Measurements from ENCODE around the gene SLC25A45.

Gene SLC25A45, protein sequence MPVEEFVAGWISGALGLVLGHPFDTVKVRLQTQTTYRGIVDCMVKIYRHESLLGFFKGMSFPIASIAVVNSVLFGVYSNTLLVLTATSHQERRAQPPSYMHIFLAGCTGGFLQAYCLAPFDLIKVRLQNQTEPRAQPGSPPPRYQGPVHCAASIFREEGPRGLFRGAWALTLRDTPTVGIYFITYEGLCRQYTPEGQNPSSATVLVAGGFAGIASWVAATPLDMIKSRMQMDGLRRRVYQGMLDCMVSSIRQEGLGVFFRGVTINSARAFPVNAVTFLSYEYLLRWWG

DNA sequence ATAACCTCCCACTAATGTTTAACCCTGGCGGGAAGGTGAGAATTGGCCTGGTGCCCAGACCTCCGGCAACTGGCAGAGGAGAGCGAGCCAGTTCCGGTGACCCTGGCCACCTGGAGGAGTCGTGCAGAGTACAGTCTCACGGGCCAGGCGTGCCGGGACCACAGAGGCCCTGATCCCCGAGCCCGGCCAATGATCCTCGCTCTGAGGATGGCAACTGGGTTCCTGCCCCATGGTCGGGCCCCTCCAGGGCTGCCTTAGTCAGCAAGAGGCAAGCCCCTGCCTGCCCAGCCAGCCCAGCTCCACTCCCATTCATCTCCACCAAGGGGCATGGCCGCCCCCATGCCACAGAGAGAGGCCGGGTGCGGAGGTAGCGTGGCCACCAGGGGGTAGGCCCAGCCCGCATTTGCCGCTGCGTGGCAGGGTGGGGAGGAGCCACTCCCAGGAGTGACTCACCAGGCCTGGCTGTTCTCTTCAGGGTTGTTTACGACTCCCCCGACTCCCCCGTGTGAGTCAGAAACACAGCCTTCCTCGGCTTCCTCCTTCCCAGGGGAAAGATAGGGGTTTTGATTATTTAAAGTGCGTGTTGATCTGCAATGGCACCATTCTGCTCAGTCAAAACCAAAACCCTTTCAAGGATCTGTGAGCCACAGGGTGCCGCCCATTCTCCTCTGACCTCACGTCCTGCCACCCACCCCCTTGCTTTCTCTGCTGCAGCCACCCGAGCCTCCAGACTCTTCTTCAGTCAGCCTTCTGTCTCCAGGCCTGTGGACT is at the start of gene SLC25A45:
Gene SLC25A45 (minus strand): TSS at position 614 of the 771 bp plus-strand sequence. CDS start 695 bp downstream, outside the sequence.
- peak; percentile 89 to 93 for DNase-seq

DNA sequence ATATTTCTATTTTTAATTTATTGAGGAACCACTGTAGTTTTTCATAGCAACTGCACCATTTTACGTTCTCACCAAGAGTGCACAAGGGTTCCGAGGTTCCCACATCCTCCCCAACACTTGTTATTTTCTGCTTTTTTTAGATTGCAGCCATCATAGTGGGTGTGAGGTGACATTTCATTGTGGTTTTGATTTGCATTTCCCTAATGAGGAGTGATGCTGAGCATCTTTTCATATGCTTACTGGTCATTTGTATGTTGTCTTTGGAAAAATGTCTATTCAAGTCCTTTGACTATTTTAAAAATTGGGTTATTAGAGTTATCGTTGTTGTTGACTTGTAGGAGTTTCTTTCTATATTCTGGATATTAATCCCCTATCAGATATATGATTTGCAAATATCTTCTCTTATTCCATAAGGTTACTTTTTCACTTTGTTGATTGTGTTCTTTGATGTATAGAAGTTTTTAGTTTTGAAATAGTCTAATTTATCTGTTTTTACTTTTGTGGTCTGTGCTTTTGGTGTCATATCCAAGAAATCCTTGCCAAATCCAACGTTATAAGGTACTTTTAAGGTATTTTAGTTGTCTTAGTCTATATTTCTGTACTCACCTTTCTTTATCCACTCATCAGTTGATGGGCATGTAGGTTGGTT is 49.1 kb upstream of the SLC25A45 start:
- DNase-seq = peak; percentile 62 to 76

DNA sequence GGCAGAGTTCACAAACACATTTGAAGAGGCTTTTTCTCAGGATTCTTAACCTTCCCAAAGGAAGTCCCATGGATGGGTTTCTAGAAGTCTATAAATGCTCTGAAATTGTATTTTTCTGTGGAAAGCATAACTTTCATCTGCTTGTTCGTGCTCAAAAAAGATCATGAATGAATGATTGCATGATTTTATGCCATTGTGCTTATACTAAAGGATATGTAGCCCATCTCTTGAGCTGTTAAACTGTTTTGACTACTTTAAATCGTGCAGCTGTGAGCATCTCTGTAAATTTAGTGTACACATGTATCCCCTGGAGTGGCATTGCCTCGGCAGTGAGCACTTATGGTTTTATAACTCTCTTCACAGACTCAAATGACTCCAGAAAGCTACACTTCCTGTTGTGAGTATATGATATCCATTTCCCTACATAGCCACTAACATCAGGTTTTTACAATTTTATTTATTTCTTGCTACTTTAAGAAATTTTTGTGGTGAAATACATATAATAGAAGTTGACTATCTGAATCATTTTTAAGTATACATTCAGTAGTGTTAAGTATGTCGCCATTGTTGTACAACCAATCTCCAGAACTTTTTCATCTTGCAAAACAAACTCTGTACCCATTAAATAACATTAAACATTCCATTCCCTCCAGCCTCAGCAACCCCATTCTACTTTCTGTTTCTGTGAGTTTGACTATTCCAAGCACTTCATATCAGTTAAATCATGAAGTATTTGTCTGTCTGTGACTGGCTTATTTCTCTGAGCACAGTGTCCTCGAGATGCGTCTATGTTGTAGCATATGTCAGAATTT is 48.2 kb upstream of the SLC25A45 start:
- peak in 1 of 2 donors; percentile 53 for DNase-seq

DNA sequence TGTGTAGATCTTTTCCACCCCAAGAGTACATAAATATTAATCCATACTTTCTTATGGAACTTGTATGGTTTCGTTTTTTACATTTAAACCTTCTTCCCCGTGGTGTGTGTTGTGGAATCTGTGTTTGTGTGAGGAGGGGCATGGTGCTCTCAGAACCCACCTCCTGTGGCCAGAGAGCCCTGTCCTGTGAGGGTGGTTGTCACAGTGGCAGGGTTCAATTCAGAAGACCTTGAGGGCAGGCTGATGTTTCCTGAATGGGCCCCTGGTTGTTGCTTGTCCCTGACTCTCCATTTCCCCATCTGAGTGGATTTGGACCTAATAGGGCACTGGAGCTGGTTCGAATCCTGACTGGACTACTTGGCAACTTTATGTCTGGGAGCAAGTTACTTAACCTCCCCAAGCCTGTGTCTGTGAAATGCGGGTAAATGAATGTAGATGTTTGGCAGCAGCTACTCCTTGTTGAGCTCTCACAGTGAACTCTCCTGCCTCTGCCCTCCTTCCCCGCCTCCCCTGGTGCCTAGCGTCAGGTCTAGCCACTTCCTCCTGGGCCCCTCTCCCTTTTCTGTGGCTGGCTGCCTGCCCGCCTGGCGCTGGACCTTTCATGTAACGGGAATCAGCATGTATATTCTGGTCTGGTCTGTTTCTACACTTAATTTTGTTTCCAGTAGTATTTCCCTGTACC is 47.4 kb upstream of the SLC25A45 start:
- peak; percentile 71 to 72 for DNase-seq

DNA sequence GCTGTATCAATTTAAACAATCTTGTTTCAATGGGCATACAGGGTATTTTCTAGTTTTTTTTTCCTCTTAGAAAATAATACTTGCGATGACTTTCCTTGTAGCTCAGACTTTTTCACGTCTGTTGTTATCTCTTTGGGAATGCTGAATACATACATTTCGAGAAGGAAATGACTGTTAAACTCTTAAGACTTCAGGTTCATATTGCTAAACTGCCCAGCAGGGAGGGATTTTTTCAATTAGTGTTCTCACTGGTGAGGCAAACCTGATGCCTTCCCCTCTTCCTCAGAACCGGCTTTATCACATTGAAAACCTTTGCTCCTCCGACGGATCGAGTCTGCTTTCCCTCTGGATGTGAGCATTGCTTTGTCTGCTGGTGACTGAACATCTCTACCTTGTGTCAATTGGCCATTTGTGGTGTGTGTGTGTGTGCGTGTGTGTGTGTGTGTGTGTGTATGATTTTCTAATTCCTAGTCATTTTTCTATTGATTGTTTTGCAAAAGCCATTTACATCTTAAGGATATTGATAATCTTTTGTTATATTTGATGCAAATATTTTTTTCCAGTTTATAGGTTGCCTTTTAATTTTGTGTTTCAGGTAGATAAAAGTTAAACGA is 46.7 kb upstream of the SLC25A45 start:
- peak in 1 of 2 donors; percentile 53 for DNase-seq

DNA sequence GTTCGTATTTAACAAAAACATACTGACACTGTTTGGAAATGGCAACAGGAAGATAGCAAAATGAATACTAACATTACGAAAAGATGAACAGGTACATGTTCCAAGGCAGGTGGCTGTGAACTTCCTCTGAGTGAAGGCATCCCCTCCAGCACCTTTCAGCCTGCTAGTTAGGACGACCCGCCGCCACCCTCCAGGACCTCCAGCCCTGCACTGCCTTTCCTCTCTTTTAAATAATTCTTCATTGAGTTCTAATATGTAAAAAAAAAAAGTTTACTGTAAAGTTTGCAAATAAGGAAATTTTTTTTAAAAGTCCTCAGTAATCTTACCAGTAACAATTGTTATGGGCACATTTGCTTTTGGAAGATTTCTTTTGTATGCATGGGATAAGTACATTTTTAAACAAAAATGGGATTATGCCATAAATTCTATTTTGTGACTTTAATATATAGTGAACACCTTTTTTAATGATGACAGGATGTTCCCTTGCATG is 46.2 kb upstream of the SLC25A45 start:
- no peak for DNase-seq

DNA sequence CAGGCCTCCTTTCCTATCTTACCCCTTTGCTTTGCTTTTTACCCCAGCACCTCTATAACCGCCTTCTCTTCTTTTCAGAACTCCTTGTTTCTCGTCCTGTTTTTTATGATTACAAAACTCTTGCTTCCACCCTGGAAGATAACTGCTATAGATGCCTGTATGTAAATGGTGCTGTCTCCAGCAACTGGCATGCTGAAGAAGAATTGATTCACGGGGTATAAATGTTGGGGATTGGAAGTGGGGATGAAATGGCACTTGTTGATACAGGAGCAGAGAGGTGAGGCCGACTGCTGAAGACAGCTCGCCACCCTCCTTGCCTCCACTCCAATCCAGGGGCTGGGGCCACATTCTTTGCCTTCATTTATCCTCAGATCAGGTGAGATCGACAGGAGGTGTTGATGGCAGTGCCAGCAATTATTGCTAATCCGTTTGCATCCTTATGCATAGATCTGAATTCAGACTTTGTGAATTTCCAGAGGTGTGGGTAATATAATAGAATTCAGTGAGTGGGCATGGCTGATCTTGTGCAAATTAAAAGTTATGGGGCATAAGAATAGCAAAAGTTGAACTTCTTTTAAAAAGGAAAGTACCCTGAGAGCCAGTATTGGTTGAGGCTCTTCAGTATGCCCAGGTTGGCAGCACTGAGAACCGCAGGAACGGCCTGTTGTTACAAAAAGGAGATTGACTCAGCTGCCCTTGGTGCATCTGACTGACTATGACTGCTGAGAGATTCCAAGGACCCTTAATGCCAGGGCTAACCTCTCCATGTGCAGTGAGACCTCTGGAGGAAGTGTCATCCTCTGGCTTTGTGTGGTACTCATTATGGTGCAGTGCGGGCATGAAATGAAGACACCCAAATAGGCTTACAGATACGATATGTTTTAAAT is 45.5 kb upstream of the SLC25A45 start:
- DNase-seq = peak; percentile 63

DNA sequence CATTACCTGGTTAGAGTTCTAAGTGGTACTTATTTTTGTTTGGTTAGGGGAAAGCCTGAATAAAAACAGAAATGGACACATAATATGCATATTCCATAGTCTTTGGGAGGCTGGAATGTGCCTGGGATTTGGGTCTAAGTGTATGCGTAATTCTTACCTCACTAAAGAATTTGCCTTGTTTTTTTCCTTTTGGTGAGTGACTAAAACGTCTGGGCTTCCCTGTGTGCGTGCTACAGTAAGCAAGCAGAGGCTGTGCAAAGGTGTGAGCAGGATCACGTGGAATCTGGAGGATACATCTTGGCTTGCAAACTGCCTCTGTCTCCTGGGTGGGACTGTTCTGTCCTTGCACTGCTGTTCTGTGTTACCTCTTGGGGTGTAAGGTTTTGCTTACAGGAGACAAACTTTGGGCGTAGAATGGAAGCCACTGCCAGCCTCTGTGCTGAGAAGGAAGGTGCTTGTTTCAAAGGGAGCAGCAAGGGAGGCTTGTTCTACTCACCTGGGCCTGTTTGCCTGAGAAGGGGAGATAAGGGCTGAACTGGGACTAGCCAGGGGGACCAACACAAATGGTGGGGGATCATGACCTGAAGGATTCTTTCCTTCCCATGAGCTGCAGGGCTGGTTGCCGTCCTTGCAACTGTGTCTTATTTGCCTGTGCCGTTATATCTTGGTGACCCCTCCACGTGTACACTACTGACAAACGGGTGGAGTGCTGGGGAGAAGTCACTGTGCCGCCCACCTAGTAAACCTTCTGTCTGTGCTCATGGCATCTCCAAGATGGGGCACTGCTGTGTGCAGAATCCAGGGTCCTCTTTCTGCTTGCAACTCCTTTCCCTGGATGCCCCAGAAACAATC is 44.6 kb upstream of the SLC25A45 start:
- DNase-seq = peak; percentile 68 to 69

DNA sequence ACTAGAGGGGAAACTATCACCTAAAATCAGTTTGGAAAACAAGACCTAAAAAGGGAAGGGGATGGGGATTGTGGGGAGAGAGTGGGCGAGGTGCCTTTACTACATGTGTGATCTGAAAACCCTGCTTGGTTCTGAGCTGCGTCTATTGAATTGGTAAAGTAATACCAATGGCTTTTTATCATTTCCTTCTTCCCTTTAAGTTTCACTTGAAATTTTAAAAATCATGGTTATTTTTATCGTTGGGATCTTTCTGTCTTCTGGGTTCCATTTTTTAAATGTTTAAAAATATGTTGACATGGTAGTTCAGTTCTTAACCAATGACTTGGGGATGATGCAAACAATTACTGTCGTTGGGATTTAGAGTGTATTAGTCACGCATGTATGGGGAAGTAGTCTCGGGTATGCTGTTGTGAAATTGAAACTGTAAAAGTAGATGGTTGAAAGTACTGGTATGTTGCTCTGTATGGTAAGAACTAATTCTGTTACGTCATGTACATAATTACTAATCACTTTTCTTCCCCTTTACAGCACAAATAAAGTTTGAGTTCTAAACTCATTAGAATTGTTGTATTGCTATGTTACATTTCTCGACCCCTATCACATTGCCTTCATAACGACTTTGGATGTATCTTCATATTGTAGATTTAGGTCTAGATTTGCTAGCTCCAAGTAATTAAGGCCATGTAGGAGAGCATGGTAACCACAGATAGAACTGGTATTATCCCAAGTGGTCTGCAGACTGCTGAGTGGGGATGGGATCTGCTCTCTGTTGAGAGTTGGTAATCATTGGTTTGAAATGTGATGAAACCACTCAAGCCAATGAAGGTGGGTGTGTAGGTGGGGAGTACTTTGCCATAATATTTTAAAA is 43.8 kb upstream of the SLC25A45 start:
- peak; percentile 51 to 80 for DNase-seq

DNA sequence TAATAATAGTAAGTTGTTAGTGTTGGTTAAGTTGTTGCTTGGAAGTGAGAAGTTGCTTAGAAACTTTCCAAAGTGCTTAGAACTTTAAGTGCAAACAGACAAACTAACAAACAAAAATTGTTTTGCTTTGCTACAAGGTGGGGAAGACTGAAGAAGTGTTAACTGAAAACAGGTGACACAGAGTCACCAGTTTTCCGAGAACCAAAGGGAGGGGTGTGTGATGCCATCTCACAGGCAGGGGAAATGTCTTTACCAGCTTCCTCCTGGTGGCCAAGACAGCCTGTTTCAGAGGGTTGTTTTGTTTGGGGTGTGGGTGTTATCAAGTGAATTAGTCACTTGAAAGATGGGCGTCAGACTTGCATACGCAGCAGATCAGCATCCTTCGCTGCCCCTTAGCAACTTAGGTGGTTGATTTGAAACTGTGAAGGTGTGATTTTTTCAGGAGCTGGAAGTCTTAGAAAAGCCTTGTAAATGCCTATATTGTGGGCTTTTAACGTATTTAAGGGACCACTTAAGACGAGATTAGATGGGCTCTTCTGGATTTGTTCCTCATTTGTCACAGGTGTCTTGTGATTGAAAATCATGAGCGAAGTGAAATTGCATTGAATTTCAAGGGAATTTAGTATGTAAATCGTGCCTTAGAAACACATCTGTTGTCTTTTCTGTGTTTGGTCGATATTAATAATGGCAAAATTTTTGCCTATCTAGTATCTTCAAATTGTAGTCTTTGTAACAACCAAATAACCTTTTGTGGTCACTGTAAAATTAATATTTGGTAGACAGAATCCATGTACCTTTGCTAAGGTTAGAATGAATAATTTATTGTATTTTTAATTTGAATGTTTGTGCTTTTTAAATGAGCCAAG is 42.9 kb upstream of the SLC25A45 start:
- peak; percentile 94 for DNase-seq

DNA sequence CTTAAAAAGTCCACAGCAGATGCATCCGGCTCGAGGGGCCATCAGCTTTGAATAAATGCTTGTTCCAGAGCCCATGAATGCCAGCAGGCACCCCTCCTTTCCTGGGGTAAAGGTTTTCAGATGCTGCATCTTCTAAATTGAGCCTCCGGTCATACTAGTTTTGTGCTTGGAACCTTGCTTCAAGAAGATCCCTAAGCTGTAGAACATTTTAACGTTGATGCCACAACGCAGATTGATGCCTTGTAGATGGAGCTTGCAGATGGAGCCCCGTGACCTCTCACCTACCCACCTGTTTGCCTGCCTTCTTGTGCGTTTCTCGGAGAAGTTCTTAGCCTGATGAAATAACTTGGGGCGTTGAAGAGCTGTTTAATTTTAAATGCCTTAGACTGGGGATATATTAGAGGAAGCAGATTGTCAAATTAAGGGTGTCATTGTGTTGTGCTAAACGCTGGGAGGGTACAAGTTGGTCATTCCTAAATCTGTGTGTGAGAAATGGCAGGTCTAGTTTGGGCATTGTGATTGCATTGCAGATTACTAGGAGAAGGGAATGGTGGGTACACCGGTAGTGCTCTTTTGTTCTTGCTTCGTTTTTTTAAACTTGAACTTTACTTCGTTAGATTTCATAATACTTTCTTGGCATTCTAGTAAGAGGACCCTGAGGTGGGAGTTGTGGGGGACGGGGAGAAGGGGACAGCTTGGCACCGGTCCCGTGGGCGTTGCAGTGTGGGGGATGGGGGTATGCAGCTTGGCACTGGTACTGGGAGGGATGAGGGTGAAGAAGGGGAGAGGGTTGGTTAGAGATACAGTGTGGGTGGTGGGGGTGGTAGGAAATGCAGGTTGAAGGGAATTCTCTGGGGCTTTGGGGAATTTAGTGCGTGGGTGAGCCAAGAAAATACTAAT is 42.0 kb upstream of the SLC25A45 start:
- DNase-seq = peak; percentile 72 to 77

DNA sequence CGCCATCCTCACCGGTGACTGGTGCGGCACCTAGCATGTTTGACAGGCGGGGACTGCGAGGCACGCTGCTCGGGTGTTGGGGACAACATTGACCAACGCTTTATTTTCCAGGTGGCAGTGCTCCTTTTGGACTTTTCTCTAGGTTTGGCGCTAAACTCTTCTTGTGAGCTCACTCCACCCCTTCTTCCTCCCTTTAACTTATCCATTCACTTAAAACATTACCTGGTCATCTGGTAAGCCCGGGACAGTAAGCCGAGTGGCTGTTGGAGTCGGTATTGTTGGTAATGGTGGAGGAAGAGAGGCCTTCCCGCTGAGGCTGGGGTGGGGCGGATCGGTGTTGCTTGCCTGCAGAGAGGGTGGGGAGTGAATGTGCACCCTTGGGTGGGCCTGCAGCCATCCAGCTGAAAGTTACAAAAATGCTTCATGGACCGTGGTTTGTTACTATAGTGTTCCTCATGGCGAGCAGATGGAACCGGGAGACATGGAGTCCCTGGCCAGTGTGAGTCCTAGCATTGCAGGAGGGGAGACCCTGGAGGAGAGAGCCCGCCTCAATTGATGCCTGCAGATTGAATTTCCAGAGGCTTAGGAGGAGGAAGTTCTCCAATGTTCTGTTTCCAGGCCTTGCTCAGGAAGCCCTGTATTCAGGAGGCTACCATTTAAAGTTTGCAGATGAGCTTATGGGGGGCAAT is 41.2 kb upstream of the SLC25A45 start:
- DNase-seq = peak; percentile 51

DNA sequence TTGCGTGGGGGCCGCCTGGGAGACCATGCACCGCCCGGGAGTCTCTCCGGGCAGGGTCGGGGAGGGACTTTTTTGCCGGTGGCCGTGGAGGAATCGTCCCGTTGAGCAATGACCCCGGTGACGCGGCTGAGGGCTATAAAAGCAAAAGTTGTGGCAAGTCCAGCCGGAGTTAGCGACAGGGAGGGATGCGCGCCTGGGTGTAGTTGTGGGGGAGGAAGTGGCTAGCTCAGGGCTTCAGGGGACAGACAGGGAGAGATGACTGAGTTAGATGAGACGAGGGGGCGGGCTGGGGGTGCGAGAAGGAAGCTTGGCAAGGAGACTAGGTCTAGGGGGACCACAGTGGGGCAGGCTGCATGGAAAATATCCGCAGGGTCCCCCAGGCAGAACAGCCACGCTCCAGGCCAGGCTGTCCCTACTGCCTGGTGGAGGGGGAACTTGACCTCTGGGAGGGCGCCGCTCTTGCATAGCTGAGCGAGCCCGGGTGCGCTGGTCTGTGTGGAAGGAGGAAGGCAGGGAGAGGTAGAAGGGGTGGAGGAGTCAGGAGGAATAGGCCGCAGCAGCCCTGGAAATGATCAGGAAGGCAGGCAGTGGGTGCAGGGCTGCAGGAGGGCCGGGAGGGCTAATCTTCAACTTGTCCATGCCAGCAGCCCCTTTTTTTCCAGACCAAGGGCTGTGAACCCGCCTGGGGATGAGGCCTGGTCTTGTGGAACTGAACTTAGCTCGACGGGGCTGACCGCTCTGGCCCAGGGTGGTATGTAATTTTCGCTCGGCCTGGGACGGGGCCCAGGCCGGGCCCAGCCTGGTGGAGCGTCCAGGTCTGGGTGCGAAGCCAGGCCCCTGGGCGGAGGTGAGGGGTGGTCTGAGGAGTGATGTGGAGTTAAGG is 40.4 kb upstream of the SLC25A45 start, which contains the start of gene NEAT1:
Gene NEAT1 (plus strand): TSS at position 166 of the 883 bp plus-strand sequence.
- DNase-seq = peak; percentile 94 to 95
